ENCODE measurements around the gene ERC2.

ERC2 gene

DNA sequence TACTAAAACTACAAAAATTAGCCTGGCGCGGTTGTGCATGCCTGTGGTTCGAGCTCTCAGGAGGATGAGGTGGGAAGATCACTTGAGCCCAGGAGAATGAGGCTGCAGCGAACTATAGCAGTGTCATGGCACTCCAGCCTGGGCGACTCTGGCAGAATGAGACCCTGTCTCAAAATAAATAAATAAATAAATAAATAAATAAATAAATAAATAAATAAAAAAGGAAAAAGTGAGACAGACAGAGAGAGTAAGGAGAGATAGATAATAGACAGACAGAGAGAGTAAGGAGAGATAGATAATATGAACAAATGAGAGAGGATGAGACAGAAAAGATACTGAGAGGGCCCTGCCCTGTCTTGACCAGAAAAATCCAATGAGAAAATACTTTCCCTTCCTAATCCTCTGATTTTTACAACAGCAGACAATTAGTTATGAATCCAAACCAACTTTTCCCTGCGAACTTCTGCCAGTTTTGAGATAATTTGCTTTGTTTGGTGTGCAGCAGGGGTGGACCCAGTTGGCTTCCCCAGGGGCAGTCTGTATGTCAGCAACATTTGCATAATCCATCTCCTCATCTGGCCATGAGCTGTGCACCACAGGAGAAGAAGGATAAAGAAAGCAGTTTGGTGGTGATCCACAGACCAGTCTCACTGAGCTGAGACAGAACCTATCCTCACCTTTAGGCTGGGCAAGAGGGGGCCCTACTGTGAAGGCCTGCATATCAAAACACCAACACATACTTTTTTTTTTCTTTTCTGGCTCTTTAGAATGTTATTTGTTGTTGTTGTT is 692.7 kb downstream of the ERC2 start:
- 82% methylated on average over 4 of the region's 6 CpGs; no CpG with 5 or more reads in 1 of the 2 experiments for WGBS, 2 experiments (ENCODE audit: insufficient coverage in 2 of 2)
- no peaks in the 10 kb centered on the region for H3K4me1 ChIP-seq (ENCODE audit: control insufficient read depth, insufficient read depth, low read length, poor library complexity, severe bottlenecking)
- H3K27ac ChIP-seq (ENCODE audit: low read depth, low read length, severe bottlenecking), result no peak overlapping the region
- H3K36me3 ChIP-seq (ENCODE audit: control insufficient read depth, insufficient read depth, low read length), result no peaks in the 10 kb centered on the region
- H3K4me3 ChIP-seq (ENCODE audit: extremely low read depth, insufficient read depth, low read length, poor library complexity, severe bottlenecking), result no peak overlapping the region
- H3K9me3 ChIP-seq (ENCODE audit: control insufficient read depth, low read length), result no peaks in the 10 kb centered on the region

DNA sequence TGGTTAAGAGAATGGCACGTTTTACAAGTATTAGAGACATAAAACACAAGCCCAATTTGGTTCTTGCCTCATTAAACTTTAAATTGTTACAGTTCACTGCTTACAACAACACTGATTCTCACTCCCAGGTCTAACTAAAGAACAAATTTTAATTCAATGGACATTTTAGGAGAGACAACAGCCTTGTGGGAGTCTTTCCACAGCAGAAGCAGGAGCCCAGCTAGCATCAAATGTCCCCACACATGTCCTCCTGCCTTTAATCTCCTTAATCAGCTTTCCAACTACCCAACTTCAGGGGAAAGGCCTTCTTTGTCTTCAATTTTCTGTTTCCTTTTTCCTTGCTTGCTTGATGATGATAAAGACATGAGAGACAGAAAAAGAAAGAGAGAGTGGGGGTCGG is 693.4 kb downstream of the ERC2 start:
- Histone ChIP-seq H3K27ac (ENCODE audit: low read depth, low read length, severe bottlenecking) (no peak overlapping the region), H3K4me3 (ENCODE audit: extremely low read depth, insufficient read depth, low read length, poor library complexity, severe bottlenecking) (no peak overlapping the region), H3K36me3 (ENCODE audit: control insufficient read depth, insufficient read depth, low read length) (no peaks in the 10 kb centered on the region), H3K4me1 (ENCODE audit: control insufficient read depth, insufficient read depth, low read length, poor library complexity, severe bottlenecking) (no peaks in the 10 kb centered on the region), H3K9me3 (ENCODE audit: control insufficient read depth, low read length) (no peaks in the 10 kb centered on the region)
- 100% methylated on average over 1 of the region's 2 CpGs; no CpG with 5 or more reads in 1 of the 2 experiments for WGBS, 2 experiments (ENCODE audit: insufficient coverage in 2 of 2)

DNA sequence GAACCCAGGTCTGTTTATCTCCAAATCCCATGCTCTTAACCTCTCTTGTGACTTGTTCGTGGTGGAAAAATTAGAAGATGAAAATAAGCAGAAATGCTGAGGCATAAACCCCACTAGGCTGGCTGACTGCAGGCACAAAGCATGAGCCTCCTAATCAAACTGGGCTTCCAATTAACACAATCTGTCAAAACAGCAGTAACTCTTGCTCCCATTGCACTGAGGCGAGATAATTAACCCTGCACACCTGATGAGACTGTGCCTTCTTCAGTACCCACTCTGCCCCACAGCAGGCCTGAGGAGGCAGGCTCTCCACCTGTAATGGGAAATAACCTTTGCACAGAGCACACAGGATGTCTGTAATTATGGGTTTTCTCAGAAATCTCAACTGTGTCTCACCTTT is 696.8 kb downstream of the ERC2 start:
- 100% methylated on average over 1 of the region's 2 CpGs; no CpG with 5 or more reads in 1 of the 2 experiments for WGBS, 2 experiments (ENCODE audit: insufficient coverage in 2 of 2)
- Histone ChIP-seq H3K27ac (ENCODE audit: low read depth, low read length, severe bottlenecking) (no peak overlapping the region), H3K9me3 (ENCODE audit: control insufficient read depth, low read length) (no peaks in the 10 kb centered on the region), H3K36me3 (ENCODE audit: control insufficient read depth, insufficient read depth, low read length) (no peaks in the 10 kb centered on the region), H3K4me3 (ENCODE audit: extremely low read depth, insufficient read depth, low read length, poor library complexity, severe bottlenecking) (no peak overlapping the region), H3K4me1 (ENCODE audit: control insufficient read depth, insufficient read depth, low read length, poor library complexity, severe bottlenecking) (no peaks in the 10 kb centered on the region)

DNA sequence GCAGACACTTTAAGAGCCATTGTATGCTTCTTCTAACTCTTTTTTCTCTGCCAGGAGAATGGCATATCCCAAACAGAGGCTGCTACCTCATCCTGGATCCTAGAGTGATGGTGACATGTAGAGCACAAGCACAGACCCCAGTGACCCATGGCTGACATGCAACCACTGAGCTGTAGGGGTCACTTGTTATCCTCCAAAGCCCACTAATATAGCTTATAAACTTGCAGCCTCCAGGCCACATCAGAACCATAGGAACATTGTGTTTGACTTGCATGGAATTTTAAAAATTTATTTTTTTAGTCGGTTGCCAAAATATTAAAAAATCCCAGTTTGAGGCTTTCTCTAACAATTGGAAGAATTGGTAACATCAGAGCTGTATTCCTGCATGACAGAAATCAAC is 698.2 kb downstream of the ERC2 start:
- H3K4me1 ChIP-seq (ENCODE audit: control insufficient read depth, insufficient read depth, low read length, poor library complexity, severe bottlenecking), result no peaks in the 10 kb centered on the region
- no peak overlapping the region for H3K27ac ChIP-seq (ENCODE audit: low read depth, low read length, severe bottlenecking)
- 40% methylated on average over 1 of the region's 1 CpG; no CpG with 5 or more reads in 1 of the 2 experiments for WGBS, 2 experiments (ENCODE audit: insufficient coverage in 2 of 2)
- no peaks in the 10 kb centered on the region for H3K9me3 ChIP-seq (ENCODE audit: control insufficient read depth, low read length)
- H3K36me3 ChIP-seq (ENCODE audit: control insufficient read depth, insufficient read depth, low read length), result no peaks in the 10 kb centered on the region
- H3K4me3 ChIP-seq (ENCODE audit: extremely low read depth, insufficient read depth, low read length, poor library complexity, severe bottlenecking), result no peak overlapping the region

DNA sequence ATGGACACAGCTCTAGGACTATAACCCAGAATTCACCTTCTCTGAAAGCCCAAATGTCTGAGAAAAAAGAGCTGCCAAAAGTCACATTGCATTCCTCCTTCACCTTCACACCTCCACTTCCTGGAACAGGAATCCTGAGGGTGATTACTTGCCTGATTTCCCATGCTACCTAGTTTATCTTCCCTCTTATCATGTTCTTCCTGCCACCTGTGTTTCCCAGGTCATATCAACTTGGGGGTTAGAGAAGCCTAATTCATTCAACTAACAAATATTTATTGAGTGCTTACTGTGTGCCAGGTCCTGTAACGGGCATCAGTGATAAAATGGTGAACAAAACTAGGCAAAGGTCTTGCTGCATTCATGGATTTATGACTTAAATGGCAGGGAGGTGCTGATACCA is 701.5 kb downstream of the ERC2 start:
- Histone ChIP-seq H3K4me1 (ENCODE audit: control insufficient read depth, insufficient read depth, low read length, poor library complexity, severe bottlenecking) (no peaks in the 10 kb centered on the region), H3K36me3 (ENCODE audit: control insufficient read depth, insufficient read depth, low read length) (no peaks in the 10 kb centered on the region), H3K4me3 (ENCODE audit: extremely low read depth, insufficient read depth, low read length, poor library complexity, severe bottlenecking) (no peak overlapping the region), H3K9me3 (ENCODE audit: control insufficient read depth, low read length) (no peaks in the 10 kb centered on the region), H3K27ac (ENCODE audit: low read depth, low read length, severe bottlenecking) (no peak overlapping the region)
- WGBS, 2 experiments (ENCODE audit: insufficient coverage in 2 of 2), result 0% methylated on average over 1 of the region's 1 CpG

DNA sequence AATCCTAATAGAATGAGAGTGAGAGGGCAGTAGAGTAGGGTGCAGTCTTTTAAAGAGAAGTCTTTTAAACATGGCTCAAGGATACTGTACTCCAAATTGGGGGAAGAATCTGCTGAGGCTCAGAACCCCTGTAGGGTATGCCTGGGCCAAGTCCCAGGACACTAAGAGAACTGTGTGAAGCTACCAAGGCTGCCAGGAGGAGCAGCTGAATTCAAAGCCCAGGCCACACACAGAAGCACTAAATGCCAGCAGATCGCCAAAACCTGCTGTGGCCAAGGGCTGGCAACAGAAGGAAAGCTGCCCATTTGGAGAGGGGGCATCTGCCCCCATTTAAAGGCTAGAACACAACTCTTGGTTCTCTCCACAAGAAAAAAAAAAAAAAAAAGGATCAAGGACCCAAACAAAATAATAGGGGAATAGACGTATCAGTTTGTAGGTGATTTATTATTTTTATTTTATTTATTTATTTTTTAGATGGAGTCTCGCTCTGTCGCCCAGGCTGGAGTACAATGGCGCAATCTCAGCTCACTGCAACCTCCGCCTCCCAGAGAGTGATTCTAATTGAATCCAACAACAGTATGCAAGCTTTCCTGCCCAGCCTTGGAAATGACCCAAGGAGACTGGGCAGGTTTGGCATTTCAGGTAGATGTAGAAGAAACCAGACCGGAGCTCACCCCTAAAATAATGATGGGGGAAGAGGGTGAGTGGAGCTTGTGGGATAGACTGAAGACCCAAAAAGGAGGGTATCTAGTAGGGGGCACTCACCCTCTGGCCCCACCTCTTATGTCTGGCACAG is 702.2 kb downstream of the ERC2 start:
- Histone ChIP-seq H3K4me1 (ENCODE audit: control insufficient read depth, insufficient read depth, low read length, poor library complexity, severe bottlenecking) (no peaks in the 10 kb centered on the region), H3K27ac (ENCODE audit: low read depth, low read length, severe bottlenecking) (no peak overlapping the region), H3K4me3 (ENCODE audit: extremely low read depth, insufficient read depth, low read length, poor library complexity, severe bottlenecking) (no peak overlapping the region), H3K9me3 (ENCODE audit: control insufficient read depth, low read length) (no peaks in the 10 kb centered on the region), H3K36me3 (ENCODE audit: control insufficient read depth, insufficient read depth, low read length) (no peaks in the 10 kb centered on the region)
- WGBS, 2 experiments (ENCODE audit: insufficient coverage in 2 of 2), result 90 to 94% methylated on average over 2 to 5 of the region's 7 CpGs

DNA sequence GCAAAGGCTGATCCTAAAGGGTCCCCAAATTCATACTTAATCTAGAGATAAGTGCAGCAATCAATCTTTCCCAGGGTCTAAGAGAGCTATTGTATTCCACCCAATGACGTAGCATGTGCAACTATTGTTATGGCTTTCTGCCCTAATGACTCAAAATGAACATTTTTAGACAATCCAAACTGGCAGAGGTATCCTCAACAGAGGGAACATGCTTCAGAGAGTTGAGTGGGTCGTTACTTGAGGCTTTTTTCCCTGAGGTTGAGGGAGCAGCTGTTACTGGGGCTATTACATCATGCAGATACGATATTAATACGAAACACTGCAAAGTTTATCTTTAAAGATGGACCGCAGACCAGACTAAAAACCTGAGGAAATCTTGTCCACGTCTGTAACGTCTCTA is 702.9 kb downstream of the ERC2 start:
- WGBS, 2 experiments (ENCODE audit: insufficient coverage in 2 of 2), result 90% methylated on average over 7 of the region's 7 CpGs
- no peaks in the 10 kb centered on the region for H3K4me1 ChIP-seq (ENCODE audit: control insufficient read depth, insufficient read depth, low read length, poor library complexity, severe bottlenecking)
- no peak overlapping the region for H3K4me3 ChIP-seq (ENCODE audit: extremely low read depth, insufficient read depth, low read length, poor library complexity, severe bottlenecking)
- no peaks in the 10 kb centered on the region for H3K9me3 ChIP-seq (ENCODE audit: control insufficient read depth, low read length)
- no peaks in the 10 kb centered on the region for H3K36me3 ChIP-seq (ENCODE audit: control insufficient read depth, insufficient read depth, low read length)
- no peak overlapping the region for H3K27ac ChIP-seq (ENCODE audit: low read depth, low read length, severe bottlenecking)

DNA sequence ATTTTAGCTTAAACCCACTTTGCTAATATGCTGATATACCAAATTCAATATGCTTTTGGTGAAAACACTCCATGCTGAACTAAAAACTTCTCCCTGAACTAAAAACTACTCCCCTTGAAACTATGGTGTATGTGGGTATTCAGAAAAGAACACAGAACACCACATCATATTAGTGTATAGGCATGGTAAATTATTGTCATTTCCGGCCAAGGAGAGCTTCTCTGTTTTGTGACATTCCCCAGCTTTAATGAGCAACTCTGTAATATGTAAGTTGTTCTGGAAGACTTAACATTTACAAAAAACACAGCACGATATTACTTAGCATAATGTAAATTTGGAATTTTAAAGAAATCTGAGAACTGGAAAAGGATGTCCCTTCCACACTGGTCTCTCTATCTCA is 711.3 kb downstream of the ERC2 start:
- Histone ChIP-seq H3K36me3 (ENCODE audit: control insufficient read depth, insufficient read depth, low read length) (no peaks in the 10 kb centered on the region), H3K4me3 (ENCODE audit: extremely low read depth, insufficient read depth, low read length, poor library complexity, severe bottlenecking) (no peak overlapping the region)

DNA sequence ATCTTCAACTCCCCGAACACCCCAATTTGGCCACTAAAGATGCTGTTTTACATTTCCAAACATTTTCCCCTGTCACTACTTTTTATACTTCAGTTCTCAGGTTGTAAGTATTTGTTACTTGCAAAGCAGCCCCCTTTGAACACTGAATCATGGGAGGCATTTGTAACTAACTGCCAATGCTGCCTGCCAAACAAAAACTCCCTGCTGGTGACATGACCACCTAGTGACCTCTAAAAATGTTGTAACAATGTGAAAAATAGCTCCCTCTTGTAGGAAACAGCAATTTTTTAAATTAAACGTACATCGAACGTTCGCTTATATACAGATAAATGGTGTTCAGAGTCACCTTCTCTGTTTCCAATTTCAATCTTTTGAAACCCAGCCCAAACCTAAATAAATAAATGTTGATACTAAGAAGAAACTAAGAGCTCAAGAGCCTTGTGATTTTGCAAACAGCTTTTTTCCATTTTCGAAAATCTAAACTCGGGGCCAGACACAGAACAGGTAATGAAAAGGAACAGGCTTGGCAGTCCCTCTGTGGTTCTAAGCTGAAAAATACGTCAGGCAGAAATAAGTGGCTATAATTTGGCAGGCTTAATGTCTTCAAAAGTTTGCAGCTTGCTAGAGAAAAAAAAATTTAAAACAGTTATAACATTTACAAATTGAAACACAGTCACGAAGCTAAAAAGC is 712.6 kb downstream of the ERC2 start:
- Histone ChIP-seq H3K4me1 (ENCODE audit: control insufficient read depth, insufficient read depth, low read length, poor library complexity, severe bottlenecking) (no peaks in the 10 kb centered on the region), H3K27ac (ENCODE audit: low read depth, low read length, severe bottlenecking) (no peak overlapping the region), H3K36me3 (ENCODE audit: control insufficient read depth, insufficient read depth, low read length) (no peaks in the 10 kb centered on the region), H3K9me3 (ENCODE audit: control insufficient read depth, low read length) (no peaks in the 10 kb centered on the region), H3K4me3 (ENCODE audit: extremely low read depth, insufficient read depth, low read length, poor library complexity, severe bottlenecking) (no peak overlapping the region)
- WGBS, 2 experiments (ENCODE audit: insufficient coverage in 2 of 2), result 44 to 64% methylated on average over 2 to 8 of the region's 9 CpGs

More for the DNA sequence above, 711.3 kb downstream of the ERC2 start:
- no CpG with 5 or more reads among the region's 2 CpGs for WGBS, 2 experiments (ENCODE audit: insufficient coverage in 2 of 2)
- H3K4me1 ChIP-seq (ENCODE audit: control insufficient read depth, insufficient read depth, low read length, poor library complexity, severe bottlenecking), result no peaks in the 10 kb centered on the region
- no peaks in the 10 kb centered on the region for H3K9me3 ChIP-seq (ENCODE audit: control insufficient read depth, low read length)
- no peak overlapping the region for H3K27ac ChIP-seq (ENCODE audit: low read depth, low read length, severe bottlenecking)

DNA sequence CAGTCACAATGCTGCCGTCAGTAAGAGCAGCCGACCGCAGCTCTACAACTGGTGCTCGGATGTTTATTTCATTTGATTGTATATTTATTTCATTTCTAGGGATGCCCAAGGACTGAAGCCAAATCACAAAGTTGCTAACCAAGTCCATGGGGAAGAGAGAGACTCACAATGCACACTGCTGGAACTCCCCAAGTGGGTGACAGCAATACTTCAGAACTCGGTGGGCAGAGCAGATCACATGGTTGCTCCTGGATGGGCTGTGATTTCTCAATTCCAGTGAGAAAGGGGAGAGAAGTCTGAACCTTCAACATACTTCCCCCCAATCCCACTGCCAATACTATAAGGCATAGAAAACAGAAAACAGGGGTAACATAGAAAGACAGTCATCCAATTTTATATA is 715.4 kb downstream of the ERC2 start:
- H3K36me3 ChIP-seq (ENCODE audit: control insufficient read depth, insufficient read depth, low read length), result no peaks in the 10 kb centered on the region
- no peaks in the 10 kb centered on the region for H3K4me1 ChIP-seq (ENCODE audit: control insufficient read depth, insufficient read depth, low read length, poor library complexity, severe bottlenecking)
- no peaks in the 10 kb centered on the region for H3K9me3 ChIP-seq (ENCODE audit: control insufficient read depth, low read length)
- H3K4me3 ChIP-seq (ENCODE audit: extremely low read depth, insufficient read depth, low read length, poor library complexity, severe bottlenecking), result no peak overlapping the region
- WGBS, 2 experiments (ENCODE audit: insufficient coverage in 2 of 2), result 100% methylated on average over 1 of the region's 5 CpGs; no CpG with 5 or more reads in 1 of the 2 experiments
- no peak overlapping the region for H3K27ac ChIP-seq (ENCODE audit: low read depth, low read length, severe bottlenecking)
